Colonic mucosa (tissue), 4 donors: ENCODE data around the gene PKN2. TPM values are rescaled to one million over a fixed set of nuclear protein-coding genes. Genes with fewer than 3 reads are reported as not detected.

ENCODE experiments used
- DNase-seq: peaks from one replicate; pipeline ENCODE4 v3.0.0-alpha.2; 2020
- H3K27ac ChIP-seq: fragments of 200-600 bp; one replicate; pipeline ENCODE4 v1.8.0; 2021
- H3K27me3 ChIP-seq: fragments of 200-600 bp; one replicate; pipeline ENCODE4 v1.8.0; 2021
- H3K36me3 ChIP-seq: fragments of 200-600 bp; one replicate; pipeline ENCODE4 v1.8.0; 2021
- H3K4me1 ChIP-seq: fragments of 200-600 bp; one replicate; pipeline ENCODE4 v1.8.0; 2021; ENCODE audit warnings: mild to moderate bottlenecking
- H3K4me3 ChIP-seq: fragments of 200-600 bp; one replicate; pipeline ENCODE4 v1.8.0; 2021
- H3K9ac ChIP-seq, 2 donors: one replicate each; pipeline ENCODE4 v1.7.0; 2013; ENCODE audit warnings: control low read depth in 2 of 2, low read depth in 2 of 2, low read length in 2 of 2
- H3K9me3 ChIP-seq: fragments of 200-600 bp; one replicate; pipeline ENCODE4 v1.8.0; 2021
- intact Hi-C: fragments of 100-400 bp; cut with DNase I; formaldehyde crosslinking; loops from one replicate; pipeline ENCODE4 v1.14.1; 2022
- total RNA-seq, 2 donors: library from RNA; stranded (reverse); fragmentation: NEBNext Ultra II Directional in 1 of 2; extraction: Animal tissue kit (Norgen Biotek cat#: 25700) in 1 of 2; gene quantifications; one replicate each; pipeline ENCODE4 v1.2.1, GENCODE V29; 2021
- TF ChIP-seq, protein P1 (sequence below): fragments of 200-600 bp; IDR thresholded peaks from one replicate; pipeline ENCODE4 v1.8.0; 2022; ENCODE audit warnings: antibody characterized with exemption, mild to moderate bottlenecking
- donor health status: healthy.
- donor health status: DM: no; HTN: no; CAD: no.
- donor health status: DM: no; HTN: no; CAD: no.

Gene PKN2
- total RNA-seq, 2 donors from 2014 or later, result 41.1 to 60.5 TPM

DNA sequence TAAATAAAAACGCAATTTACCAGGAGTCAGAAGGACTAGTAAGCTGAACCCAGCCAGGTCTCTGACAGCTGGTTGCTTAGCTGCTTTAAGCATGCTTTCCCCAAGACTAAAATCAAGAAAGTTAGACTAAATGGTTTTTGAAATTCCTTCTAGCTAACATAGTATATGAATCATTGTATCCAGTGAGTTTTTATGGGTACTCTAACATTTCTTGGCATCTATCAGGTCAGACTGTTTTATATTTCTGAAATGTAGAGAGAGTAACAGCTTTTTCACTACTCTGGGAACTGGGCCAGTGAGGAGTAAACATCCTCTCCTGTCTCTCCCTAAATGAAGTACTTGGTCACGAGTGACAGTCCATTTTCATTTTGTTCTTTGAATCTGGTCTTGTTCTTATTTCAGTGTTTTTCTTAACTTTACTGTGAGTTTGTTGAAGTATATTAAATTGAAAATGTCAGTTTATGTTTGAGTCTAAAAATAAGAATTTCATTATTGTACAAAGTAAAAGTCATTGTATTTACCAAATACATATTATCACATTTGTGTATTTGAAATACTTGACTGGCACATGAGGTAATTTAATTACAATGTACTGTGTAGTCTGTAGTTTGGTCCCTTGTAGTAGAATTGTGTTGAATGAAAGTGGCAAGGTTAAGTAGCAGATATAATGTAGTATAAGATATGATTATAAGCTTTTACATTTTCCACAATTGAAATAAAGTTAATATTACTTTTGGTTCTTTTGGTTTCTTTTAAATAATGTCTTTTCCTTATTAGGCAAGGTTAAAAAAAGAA, 47.6 kb downstream of the PKN2 start:
- DNase-seq, result peak; percentile 41
- intact Hi-C loops, result no loop called here
- TF ChIP-seq, protein P1, sequence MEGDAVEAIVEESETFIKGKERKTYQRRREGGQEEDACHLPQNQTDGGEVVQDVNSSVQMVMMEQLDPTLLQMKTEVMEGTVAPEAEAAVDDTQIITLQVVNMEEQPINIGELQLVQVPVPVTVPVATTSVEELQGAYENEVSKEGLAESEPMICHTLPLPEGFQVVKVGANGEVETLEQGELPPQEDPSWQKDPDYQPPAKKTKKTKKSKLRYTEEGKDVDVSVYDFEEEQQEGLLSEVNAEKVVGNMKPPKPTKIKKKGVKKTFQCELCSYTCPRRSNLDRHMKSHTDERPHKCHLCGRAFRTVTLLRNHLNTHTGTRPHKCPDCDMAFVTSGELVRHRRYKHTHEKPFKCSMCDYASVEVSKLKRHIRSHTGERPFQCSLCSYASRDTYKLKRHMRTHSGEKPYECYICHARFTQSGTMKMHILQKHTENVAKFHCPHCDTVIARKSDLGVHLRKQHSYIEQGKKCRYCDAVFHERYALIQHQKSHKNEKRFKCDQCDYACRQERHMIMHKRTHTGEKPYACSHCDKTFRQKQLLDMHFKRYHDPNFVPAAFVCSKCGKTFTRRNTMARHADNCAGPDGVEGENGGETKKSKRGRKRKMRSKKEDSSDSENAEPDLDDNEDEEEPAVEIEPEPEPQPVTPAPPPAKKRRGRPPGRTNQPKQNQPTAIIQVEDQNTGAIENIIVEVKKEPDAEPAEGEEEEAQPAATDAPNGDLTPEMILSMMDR, result no peak

DNA sequence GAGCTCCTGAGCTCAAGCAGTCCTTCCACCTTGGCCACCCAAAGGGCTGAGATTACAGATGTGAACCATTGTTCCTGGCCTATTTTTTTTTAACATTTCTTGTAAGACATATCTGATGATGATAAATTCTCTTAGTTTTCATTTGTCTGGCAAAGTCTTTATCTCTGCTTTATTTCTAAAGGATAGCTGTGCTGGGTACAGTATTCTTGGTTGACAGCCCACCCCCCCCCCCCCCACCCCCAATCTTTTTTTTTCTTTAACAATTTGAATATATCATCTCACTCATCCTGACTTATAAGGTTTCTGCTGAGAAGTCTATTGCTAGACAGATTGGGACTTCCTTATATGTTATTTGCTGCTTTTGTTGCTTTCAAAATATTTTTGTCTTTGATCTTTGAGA, 51.3 kb downstream of the PKN2 start:
- Histone ChIP-seq H3K4me1 (peaks cover 8% of the 10 kb centered on the region), H3K4me3 (no peak overlapping the region), H3K27me3 (no peaks in the 10 kb centered on the region), H3K9ac (no peak overlapping the region), H3K36me3 (no peaks in the 10 kb centered on the region), H3K9me3 (no peaks in the 10 kb centered on the region), H3K27ac (no peak overlapping the region)
- intact Hi-C loops, result no loop called here
- no peak for DNase-seq
- TF ChIP-seq, protein P1, result no peak

More for the DNA sequence above, 47.6 kb downstream of the PKN2 start:
- no peak overlapping the region for H3K4me3 ChIP-seq
- peaks cover 8% of the 10 kb centered on the region for H3K4me1 ChIP-seq
- H3K27me3 ChIP-seq, result no peaks in the 10 kb centered on the region
- peak overlapping the region; percentile 42 for H3K27ac ChIP-seq
- peak overlapping the region in 1 of 2 donors; percentile 12 for H3K9ac ChIP-seq
- H3K9me3 ChIP-seq, result no peaks in the 10 kb centered on the region
- H3K36me3 ChIP-seq, result peaks cover 3% of the 10 kb centered on the region

DNA sequence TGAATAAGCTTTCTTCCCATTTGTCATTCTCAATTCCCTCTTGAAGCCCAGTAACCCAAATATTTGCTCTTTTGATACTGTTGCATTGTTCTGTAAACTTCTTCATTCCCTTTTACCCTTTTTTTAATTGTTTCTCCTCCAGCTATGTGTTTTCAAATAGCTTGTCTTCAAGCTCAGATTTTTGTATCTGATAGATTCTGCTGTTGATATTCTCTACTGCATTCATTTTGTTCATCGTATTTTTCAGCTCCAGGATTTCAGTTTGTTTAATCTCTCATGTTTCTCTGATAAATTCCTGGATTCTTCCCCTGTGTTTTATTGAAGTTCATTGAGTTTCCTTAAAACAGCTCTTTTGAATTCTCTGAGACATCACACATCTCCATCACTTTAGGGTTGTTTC, 51.8 kb downstream of the PKN2 start:
- no peaks in the 10 kb centered on the region for H3K27me3 ChIP-seq
- no peak overlapping the region for H3K9ac ChIP-seq
- intact Hi-C loops, result no loop called here
- TF ChIP-seq, protein P1, result no peak
- no peaks in the 10 kb centered on the region for H3K36me3 ChIP-seq
- H3K9me3 ChIP-seq, result no peaks in the 10 kb centered on the region
- no peak for DNase-seq
- no peak overlapping the region for H3K27ac ChIP-seq
- H3K4me3 ChIP-seq, result no peak overlapping the region
- peaks cover 5% of the 10 kb centered on the region for H3K4me1 ChIP-seq

DNA sequence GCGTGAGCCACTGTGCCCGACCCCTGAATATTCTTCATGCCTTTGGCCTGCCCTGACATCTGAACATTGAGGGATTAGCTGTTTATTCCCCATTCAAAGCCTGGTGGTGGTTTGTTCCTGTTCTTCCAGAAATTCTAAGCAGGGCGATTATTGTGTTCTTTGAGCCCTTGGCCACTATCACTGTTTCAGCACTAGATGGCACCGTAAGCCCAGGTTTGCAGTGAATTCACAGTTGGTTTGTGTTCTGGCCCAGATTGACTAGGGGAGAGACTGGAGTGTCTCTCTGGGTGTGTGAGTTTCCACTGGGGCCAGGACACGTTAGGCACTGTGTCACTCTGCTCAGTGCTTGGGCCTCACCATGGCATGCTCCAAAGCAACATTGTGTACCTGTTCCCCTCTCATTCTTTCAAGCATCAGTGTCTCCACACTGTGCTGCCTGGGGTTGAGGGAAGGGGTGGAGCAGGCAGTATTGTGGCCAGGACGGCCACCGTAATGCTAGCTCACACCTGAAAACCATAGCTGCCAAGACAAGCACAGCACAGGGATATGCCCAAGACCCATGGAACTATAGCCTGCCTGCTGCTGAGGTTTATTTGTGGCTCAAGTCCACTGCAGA, 52.7 kb downstream of the PKN2 start:
- H3K27me3 ChIP-seq, result no peaks in the 10 kb centered on the region
- intact Hi-C loops, result no loop called here
- H3K9ac ChIP-seq, result peak overlapping the region in 1 of 2 donors; percentile 15
- no peak overlapping the region for H3K4me3 ChIP-seq
- H3K36me3 ChIP-seq, result no peaks in the 10 kb centered on the region
- H3K9me3 ChIP-seq, result no peaks in the 10 kb centered on the region
- H3K4me1 ChIP-seq, result no peaks in the 10 kb centered on the region
- TF ChIP-seq, protein P1, result peak; percentile 43
- H3K27ac ChIP-seq, result no peak overlapping the region
- peak; percentile 40 for DNase-seq

DNA sequence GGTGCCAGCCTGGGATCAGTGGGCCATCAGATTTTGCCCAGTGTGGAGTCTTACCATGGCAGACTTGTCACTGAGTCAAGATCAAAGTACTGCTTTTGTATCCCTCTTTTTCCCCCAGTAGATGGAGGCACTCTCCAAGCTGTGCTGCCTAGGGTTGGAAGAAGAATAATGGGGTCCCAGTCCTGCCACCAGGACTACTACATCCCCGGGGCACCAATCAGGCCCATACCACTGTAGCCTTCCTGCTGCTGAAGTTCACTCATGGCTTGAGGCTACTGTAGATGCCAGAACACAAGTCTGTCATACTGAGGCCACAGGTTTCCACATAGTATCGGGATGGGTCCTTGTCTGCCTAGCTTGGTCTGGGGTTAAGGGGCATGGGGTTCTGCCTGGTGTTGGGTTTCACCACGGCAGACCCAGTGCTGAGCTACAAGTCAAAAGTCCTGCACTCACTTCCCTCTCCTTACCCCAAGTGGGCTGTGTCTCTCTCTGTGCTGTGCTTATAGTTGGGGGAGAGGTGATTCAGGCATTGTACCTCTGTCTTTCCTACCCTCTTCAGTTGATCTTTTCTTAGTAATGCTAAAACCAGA, 53.4 kb downstream of the PKN2 start:
- TF ChIP-seq, protein P1, result no peak
- no peak overlapping the region for H3K4me3 ChIP-seq
- H3K9me3 ChIP-seq, result no peaks in the 10 kb centered on the region
- no peak for DNase-seq
- no peaks in the 10 kb centered on the region for H3K36me3 ChIP-seq
- H3K9ac ChIP-seq, result no peak overlapping the region
- intact Hi-C loops, result no loop called here
- no peak overlapping the region for H3K27ac ChIP-seq
- H3K4me1 ChIP-seq, result no peaks in the 10 kb centered on the region
- no peaks in the 10 kb centered on the region for H3K27me3 ChIP-seq
